EL (cell line): ENCODE data around the gene C12orf56.

Experiments
- DNase-seq: peaks from one replicate; pipeline ENCODE4 v3.0.0-alpha.2; 2016

C12orf56 gene, protein sequence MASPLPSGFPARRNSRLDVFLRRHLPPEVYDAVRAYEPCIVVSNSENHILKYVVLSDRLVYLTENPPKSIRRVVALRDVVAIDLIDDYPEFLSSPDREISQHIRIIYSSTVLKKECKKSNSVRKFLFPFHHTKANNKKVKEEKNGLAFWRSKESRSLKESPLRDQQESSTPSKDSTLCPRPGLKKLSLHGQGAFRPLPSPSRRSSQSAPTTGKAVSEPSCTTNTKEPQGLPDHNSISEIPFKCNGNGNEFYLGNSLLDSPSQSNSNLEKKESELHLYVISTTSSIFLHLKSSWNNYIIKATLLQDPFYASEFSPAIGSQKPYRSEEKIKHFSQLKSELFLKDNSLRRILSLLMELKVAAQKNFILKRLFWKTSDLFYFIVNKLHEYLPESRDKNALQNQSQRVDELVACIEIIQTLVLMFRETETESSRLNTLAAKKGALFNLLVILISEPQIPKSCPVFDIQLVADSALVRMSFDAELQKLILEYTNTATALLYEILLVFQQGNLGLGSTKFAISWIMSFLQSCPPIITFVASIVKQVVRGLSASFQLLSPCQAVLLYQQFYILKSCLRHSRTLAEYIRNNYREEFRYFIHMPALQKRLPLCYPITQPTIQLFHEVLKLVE

DNA sequence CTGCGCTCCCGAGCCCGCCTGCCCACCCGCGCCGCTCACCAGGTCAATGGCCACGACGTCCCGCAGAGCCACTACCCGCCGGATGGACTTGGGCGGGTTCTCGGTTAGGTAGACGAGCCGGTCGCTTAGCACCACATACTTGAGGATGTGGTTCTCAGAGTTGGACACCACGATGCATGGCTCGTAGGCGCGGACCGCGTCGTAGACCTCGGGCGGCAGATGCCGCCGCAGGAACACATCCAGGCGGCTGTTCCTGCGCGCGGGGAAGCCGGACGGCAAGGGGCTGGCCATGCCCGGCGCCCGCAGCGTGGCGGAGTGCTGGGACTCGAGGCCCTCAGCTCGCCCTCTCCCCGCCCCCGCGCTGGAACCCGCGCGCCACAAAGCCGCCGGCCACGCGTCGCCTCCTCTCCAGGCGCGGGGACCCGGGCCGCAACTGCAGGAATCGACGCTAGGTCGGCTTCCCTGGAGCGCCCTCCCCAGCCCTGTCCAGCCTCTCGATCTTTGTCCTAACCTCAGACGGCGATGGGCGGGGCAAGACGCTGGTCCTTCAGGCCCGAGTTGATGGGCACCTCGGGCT, at the start of gene C12orf56:
TSS of gene C12orf56 (minus strand) at position 484 of the 577 bp plus-strand sequence. CDS start at position 291, 193 bp downstream.
- peak; percentile 54 for DNase-seq

GRCh38 chr12:64440100-64440499, 49.5 kb upstream of the C12orf56 start:
- no peak for DNase-seq

GRCh38 chr12:64433915-64434314, 43.4 kb upstream of the C12orf56 start:
- no peak for DNase-seq

DNA sequence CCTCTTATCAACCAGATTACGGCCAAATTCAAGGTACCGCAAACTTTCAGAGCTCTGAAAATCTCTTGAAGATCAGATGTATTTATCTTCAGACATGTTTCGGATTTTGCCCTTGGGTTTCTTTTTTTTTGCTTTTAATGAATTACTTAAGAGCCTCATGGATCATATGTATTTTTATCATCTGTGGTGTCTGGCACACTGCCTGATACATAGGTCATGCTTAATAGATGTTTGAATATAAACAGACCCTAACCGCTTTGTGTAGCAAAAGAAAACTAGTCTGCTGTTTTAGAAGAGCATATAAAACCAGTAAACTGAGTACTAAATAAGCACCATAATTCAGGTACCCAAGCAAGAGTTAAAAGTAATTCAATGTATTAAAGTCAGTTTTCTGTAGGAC, 41.2 kb upstream of the C12orf56 start:
- no peak for DNase-seq

- DNase-seq = no peak
Observed at GRCh38 chr12:64430886-64431285, 40.3 kb upstream of the C12orf56 start.

GRCh38 chr12:64428956-64429355, 38.4 kb upstream of the C12orf56 start:
- no peak for DNase-seq

DNA sequence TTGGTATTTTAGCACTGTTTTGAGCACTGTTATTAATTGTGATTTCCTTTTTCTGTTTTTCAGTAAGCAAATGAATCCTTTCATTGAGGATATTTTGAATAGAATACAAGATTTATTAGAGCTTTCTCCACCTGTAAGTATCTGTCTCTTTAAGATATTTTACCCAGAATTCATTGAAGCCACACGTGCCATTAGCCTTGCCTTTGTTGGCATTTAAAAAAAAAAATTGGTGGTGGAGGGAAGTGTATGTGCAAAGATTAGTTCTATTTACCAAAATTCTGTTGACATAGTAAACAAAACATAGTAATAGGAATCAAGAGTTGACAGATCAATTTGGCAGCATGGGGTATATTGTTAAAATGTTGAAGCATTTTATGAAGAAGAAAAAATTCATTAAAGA, 37.4 kb upstream of the C12orf56 start:
- DNase-seq = no peak

- DNase-seq = no peak
Observed at GRCh38 chr12:64419696-64420095, 29.1 kb upstream of the C12orf56 start.

DNA sequence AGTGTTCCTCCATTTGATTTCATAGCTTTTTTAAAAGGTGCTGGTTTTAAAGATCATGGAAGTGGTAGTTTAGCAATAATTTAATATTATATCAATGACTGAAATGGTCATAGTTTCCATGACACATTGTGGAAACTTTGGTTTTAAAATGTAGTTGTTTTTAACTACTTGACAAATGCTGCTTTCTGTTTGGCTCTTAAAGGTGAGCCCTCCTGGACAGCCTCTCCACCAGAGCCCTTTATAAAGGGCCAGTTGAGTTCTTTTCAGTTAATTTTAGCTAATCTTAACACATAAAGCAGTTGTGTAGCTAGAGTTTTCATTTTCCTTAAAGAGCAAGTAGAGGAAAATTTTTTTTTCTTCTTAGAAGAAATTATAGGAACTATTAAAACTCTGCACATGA, 27.7 kb upstream of the C12orf56 start:
- DNase-seq = no peak

GRCh38 chr12:64413884-64414283, 23.3 kb upstream of the C12orf56 start:
- DNase-seq = no peak

- DNase-seq = no peak
Observed at GRCh38 chr12:64412459-64412858, 21.9 kb upstream of the C12orf56 start.

DNA sequence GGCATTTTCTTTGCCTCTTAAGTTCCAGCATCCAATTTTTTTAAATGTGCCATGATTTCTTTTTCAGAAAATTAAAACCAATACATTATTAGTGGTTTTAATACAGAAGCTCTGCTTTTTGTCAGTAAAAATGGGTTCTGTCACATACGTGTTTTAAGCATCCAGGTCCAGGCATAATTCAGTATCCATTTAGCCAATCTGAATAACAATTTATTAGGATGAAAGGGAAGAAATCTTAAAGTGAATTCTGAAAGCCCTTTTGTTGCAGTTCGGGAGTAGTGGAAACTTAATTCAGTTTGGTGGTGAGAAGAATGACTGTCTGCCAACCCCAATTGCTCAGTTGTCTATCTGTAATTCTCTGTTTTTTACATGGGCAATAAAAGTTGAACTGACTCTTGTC, 20.9 kb upstream of the C12orf56 start:
- no peak for DNase-seq

GRCh38 chr12:64407342-64408223, 17.0 kb upstream of the C12orf56 start:
- DNase-seq = no peak

GRCh38 chr12:64404470-64405256, 14.1 kb upstream of the C12orf56 start:
- DNase-seq = peak; percentile 89

GRCh38 chr12:64403707-64404469, 13.3 kb upstream of the C12orf56 start, which contains the start of gene XPOT:
TSS of gene XPOT (plus strand) at chr12:64404392. CDS start at chr12:64410036, 5,644 bp downstream.
- peak; percentile 98 for DNase-seq

- DNase-seq = no peak
Observed at GRCh38 chr12:64402181-64402580, 11.6 kb upstream of the C12orf56 start.

DNA sequence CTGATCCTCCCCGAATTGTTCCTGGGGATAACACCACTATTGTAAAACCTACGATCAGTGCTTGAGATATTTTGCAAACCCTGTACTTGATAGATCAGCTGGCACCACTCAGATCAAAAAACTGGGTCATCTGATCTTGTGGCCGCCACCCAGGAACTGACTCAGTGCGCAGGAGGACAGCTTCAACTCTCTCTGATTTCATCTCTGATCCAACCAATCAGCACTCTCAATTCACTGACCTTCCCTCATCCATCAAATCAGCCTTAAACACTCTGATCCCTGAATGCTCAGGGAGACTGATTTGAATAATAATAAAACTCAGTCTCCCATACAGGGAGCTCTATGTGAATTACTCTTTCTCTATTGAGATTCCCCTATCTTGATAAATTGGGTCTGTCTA, 9.5 kb upstream of the C12orf56 start:
- peak; percentile 63 for DNase-seq

GRCh38 chr12:64395739-64396138, 5.2 kb upstream of the C12orf56 start:
- DNase-seq = no peak

DNA sequence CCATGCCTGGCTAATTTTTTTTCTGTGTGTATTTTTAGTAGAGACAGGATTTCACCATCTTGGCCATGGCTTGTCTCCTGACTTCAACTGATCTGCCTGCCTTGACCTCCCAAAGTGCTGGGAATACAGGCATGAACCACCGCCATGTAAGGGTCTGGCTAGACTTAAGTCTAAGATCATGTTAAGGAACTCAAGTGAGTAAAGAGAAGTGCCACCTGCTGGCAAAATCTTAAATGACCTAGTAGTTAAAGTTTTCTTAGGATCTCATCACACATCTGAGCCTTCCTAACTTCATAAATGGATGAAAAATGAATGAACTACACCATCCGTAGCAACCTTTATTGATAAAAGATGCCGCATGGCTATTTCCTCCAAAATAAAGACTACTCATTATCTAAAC, 1.7 kb upstream of the C12orf56 start:
- peak; percentile 39 for DNase-seq

- DNase-seq = no peak
Observed at GRCh38 chr12:64389154-64389553, 1.4 kb downstream of the C12orf56 start.

- DNase-seq = no peak
Observed at GRCh38 chr12:64387197-64387816, 3.3 kb downstream of the C12orf56 start.
